Naive thymus-derived CD8-positive, alpha-beta T cell (primary cell): ENCODE results near the gene DNAH8. TPM values are rescaled to one million over a fixed set of nuclear protein-coding genes. Genes with fewer than 3 reads are reported as not detected.
"Not testable (repeated sequence)": the region's sequence is repeated elsewhere in the genome, so short reads cannot be mapped to it uniquely, and the experiment has no call there.

Experiments used
- ATAC-seq, 2 donors: fragments of 150-1000 bp; cut with Tn5 transposase in 1 of 2; sonication (Bioruptor Pico), chemical (Tn5 transposase) in 1 of 2; 1 replicate in 1 of 2; 2 replicates in 1 of 2; pipeline ENCODE4 v1.10.0; 2021; ENCODE audit warnings: mild to moderate bottlenecking in 2 of 2, moderate library complexity in 2 of 2
- POLR2A ChIA-PET: fragments of 350-600 bp; sonication (Branson Sonifier 250); formaldehyde crosslinking; loops from one replicate; lab custom pipeline; 2021; ENCODE audit warnings: antibody characterized with exemption; lab: Charles Lee
- DNase-seq, 10 donors: peaks; one replicate each; pipeline versions ENCODE4 v3.0.0 to v3.0.0-alpha.2; 2020 to 2022
- H3K27ac Mint-ChIP-seq, 10 donors: one replicate each; pipeline ENCODE4 v1.8.0; 2020 to 2022; ENCODE audit warnings: mild to moderate bottlenecking in 10 of 10, mixed read lengths in 10 of 10, moderate library complexity in 4 of 10, inconsistent platforms in 1 of 10
- H3K27me3 Mint-ChIP-seq, 5 donors: one replicate each; pipeline ENCODE4 v1.8.0; 2021 to 2022; ENCODE audit warnings: mixed read lengths in 5 of 5
- H3K36me3 Mint-ChIP-seq, 3 donors: one replicate each; pipeline ENCODE4 v1.8.0; 2020 to 2022; ENCODE audit warnings: mixed read lengths in 3 of 3, mild to moderate bottlenecking in 2 of 3, inconsistent platforms in 1 of 3
- H3K4me1 Mint-ChIP-seq, 4 donors: one replicate each; pipeline ENCODE4 v1.8.0; 2021 to 2022; ENCODE audit warnings: mixed read lengths in 4 of 4
- H3K4me3 Mint-ChIP-seq, 10 donors: one replicate each; pipeline ENCODE4 v1.8.0; 2020 to 2022; ENCODE audit warnings: mild to moderate bottlenecking in 10 of 10, mixed read lengths in 10 of 10, moderate library complexity in 6 of 10, inconsistent platforms in 1 of 10
- H3K9me3 Mint-ChIP-seq, 9 donors: one replicate each; pipeline ENCODE4 v1.8.0; 2020 to 2022; ENCODE audit warnings: mixed read lengths in 9 of 9, mild to moderate bottlenecking in 3 of 9, inconsistent platforms in 1 of 9, moderate library complexity in 1 of 9
- polyA plus RNA-seq, 3 donors: library from polyadenylated mRNA; unstranded; fragments of 300-500 nt; fragmentation: Illumina TruSeq; gene quantifications; one replicate each; pipeline ENCODE4 v1.2.3, GENCODE V29; 2021
- total RNA-seq, 8 experiments: library from RNA in 2 of 8; stranded (reverse) in 2 of 8; gene quantifications; one replicate each; pipeline ENCODE4 v1.2.3 and lab custom pipeline; 2021 to 2026

Gene DNAH8
- total and polyA plus RNA-seq, 5 experiments from 2014 or later: not detected

- POLR2A ChIA-PET: no interaction called here
- Mint-ChIP-seq H3K27me3 (peaks cover 4 to 17% (median 7%) of the 10 kb centered on the region in 5 donors), H3K36me3 (no peaks in the 10 kb centered on the region), H3K27ac (peak overlapping the region in 1 of 10 donors; percentile 46), H3K4me1 (no peaks in the 10 kb centered on the region), H3K4me3 (no peak overlapping the region), H3K9me3 (no peaks in the 10 kb centered on the region)
- DNase-seq (no peak), ATAC-seq (no peak)
Measured at GRCh38 chr6:38789256-38789655, 74.1 kb downstream of the DNAH8 start.

GRCh38 chr6:38792356-38792755, 77.2 kb downstream of the DNAH8 start:
- Mint-ChIP-seq H3K4me1 (no peaks in the 10 kb centered on the region), H3K4me3 (no peak overlapping the region), H3K27ac (no peak overlapping the region), H3K9me3 (no peaks in the 10 kb centered on the region), H3K36me3 (peaks cover 0 to 2% (median 0%) of the 10 kb centered on the region in 3 donors), H3K27me3 (peaks cover 8 to 40% (median 25%) of the 10 kb centered on the region in 5 donors)
- ATAC-seq (no peak), DNase-seq (no peak)
- POLR2A ChIA-PET: no interaction called here

- Mint-ChIP-seq H3K9me3 (no peaks in the 10 kb centered on the region), H3K4me1 (no peaks in the 10 kb centered on the region), H3K4me3 (no peak overlapping the region), H3K27ac (no peak overlapping the region), H3K27me3 (peaks cover 14 to 63% (median 44%) of the 10 kb centered on the region in 5 donors), H3K36me3 (peaks cover 0 to 2% (median 0%) of the 10 kb centered on the region in 3 donors)
- POLR2A ChIA-PET: no interaction called here
- ATAC-seq (no peak), DNase-seq (no peak)
Measured at GRCh38 chr6:38794682-38795081, 79.6 kb downstream of the DNAH8 start.

- no peak for DNase-seq
- Mint-ChIP-seq H3K27me3 (peaks cover 14 to 76% (median 50%) of the 10 kb centered on the region in 5 donors), H3K4me1 (no peaks in the 10 kb centered on the region), H3K9me3 (no peaks in the 10 kb centered on the region), H3K36me3 (peaks cover 0 to 2% (median 0%) of the 10 kb centered on the region in 3 donors), H3K27ac (no peak overlapping the region), H3K4me3 (no peak overlapping the region)
- no peak for ATAC-seq
- POLR2A ChIA-PET: no interaction called here
Measured at GRCh38 chr6:38796006-38796405, 80.9 kb downstream of the DNAH8 start.

GRCh38 chr6:38796437-38796836, 81.3 kb downstream of the DNAH8 start:
- H3K27ac Mint-ChIP-seq, DNase-seq, H3K36me3 Mint-ChIP-seq, H3K4me1 Mint-ChIP-seq, ATAC-seq, H3K4me3 Mint-ChIP-seq, H3K9me3 Mint-ChIP-seq, POLR2A ChIA-PET: not testable (repeated sequence)
- peaks cover 18 to 80% (median 54%) of the 10 kb centered on the region in 5 donors for H3K27me3 Mint-ChIP-seq

GRCh38 chr6:38796850-38797249, 81.7 kb downstream of the DNAH8 start:
- peaks cover 0 to 2% (median 0%) of the 10 kb centered on the region in 3 donors for H3K36me3 Mint-ChIP-seq
- H3K9me3 Mint-ChIP-seq: peaks cover 0 to 2% (median 0%) of the 10 kb centered on the region in 9 donors
- POLR2A ChIA-PET: no interaction called here
- DNase-seq (no peak), ATAC-seq (no peak)
- no peaks in the 10 kb centered on the region for H3K4me1 Mint-ChIP-seq
- H3K4me3 Mint-ChIP-seq: no peak overlapping the region
- peaks cover 20 to 84% (median 56%) of the 10 kb centered on the region in 5 donors for H3K27me3 Mint-ChIP-seq
- H3K27ac Mint-ChIP-seq: no peak overlapping the region

- Mint-ChIP-seq H3K4me1 (no peaks in the 10 kb centered on the region), H3K9me3 (peaks cover 0 to 2% (median 0%) of the 10 kb centered on the region in 9 donors), H3K4me3 (no peak overlapping the region), H3K27ac (no peak overlapping the region), H3K27me3 (peaks cover 18 to 79% (median 54%) of the 10 kb centered on the region in 5 donors), H3K36me3 (peaks cover 0 to 2% (median 0%) of the 10 kb centered on the region in 3 donors)
- POLR2A ChIA-PET: no interaction called here
- ATAC-seq: no peak
- no peak for DNase-seq
Measured at GRCh38 chr6:38797391-38797790, 82.3 kb downstream of the DNAH8 start.

GRCh38 chr6:38799529-38800184, 84.5 kb downstream of the DNAH8 start:
- Mint-ChIP-seq H3K4me3 (no peak overlapping the region), H3K36me3 (peaks cover 0 to 2% (median 0%) of the 10 kb centered on the region in 3 donors), H3K9me3 (peaks cover 0 to 2% (median 0%) of the 10 kb centered on the region in 9 donors), H3K4me1 (no peaks in the 10 kb centered on the region), H3K27ac (peak overlapping the region in 1 of 10 donors; percentile 1), H3K27me3 (peaks cover 13 to 80% (median 54%) of the 10 kb centered on the region in 5 donors)
- POLR2A ChIA-PET: no interaction called here
- DNase-seq: no peak
- ATAC-seq: no peak

GRCh38 chr6:38801305-38801704, 86.2 kb downstream of the DNAH8 start:
- Mint-ChIP-seq H3K9me3 (peaks cover 0 to 2% (median 0%) of the 10 kb centered on the region in 9 donors), H3K27ac (no peak overlapping the region), H3K27me3 (peaks cover 19 to 80% (median 49%) of the 10 kb centered on the region in 5 donors), H3K4me1 (no peaks in the 10 kb centered on the region), H3K4me3 (no peak overlapping the region), H3K36me3 (no peaks in the 10 kb centered on the region)
- ATAC-seq (no peak), DNase-seq (no peak)
- POLR2A ChIA-PET: no interaction called here

GRCh38 chr6:38802497-38802896, 87.4 kb downstream of the DNAH8 start:
- POLR2A ChIA-PET: no interaction called here
- DNase-seq: no peak
- Mint-ChIP-seq H3K27me3 (peaks cover 19 to 78% (median 45%) of the 10 kb centered on the region in 5 donors), H3K27ac (no peak overlapping the region), H3K36me3 (no peaks in the 10 kb centered on the region), H3K4me3 (no peak overlapping the region), H3K4me1 (no peaks in the 10 kb centered on the region), H3K9me3 (peaks cover 0 to 2% (median 0%) of the 10 kb centered on the region in 9 donors)
- ATAC-seq: no peak

GRCh38 chr6:38803129-38803528, 88.0 kb downstream of the DNAH8 start:
- no peak overlapping the region for H3K4me3 Mint-ChIP-seq
- H3K4me1 Mint-ChIP-seq: no peaks in the 10 kb centered on the region
- DNase-seq (no peak), ATAC-seq (no peak)
- H3K36me3 Mint-ChIP-seq: no peaks in the 10 kb centered on the region
- H3K27ac Mint-ChIP-seq: no peak overlapping the region
- POLR2A ChIA-PET: no interaction called here
- peaks cover 0 to 2% (median 0%) of the 10 kb centered on the region in 9 donors for H3K9me3 Mint-ChIP-seq
- H3K27me3 Mint-ChIP-seq: peaks cover 21 to 75% (median 42%) of the 10 kb centered on the region in 5 donors

- Mint-ChIP-seq H3K27ac (no peak overlapping the region), H3K4me3 (no peak overlapping the region), H3K9me3 (peaks cover 0 to 2% (median 0%) of the 10 kb centered on the region in 9 donors), H3K4me1 (no peaks in the 10 kb centered on the region), H3K27me3 (peaks cover 18 to 69% (median 40%) of the 10 kb centered on the region in 5 donors), H3K36me3 (no peaks in the 10 kb centered on the region)
- ATAC-seq: no peak
- no peak for DNase-seq
- POLR2A ChIA-PET: no interaction called here
Measured at GRCh38 chr6:38804358-38804757, 89.2 kb downstream of the DNAH8 start.

- Mint-ChIP-seq H3K27me3 (peaks cover 18 to 60% (median 33%) of the 10 kb centered on the region in 5 donors), H3K4me1 (no peaks in the 10 kb centered on the region), H3K9me3 (peaks cover 0 to 2% (median 0%) of the 10 kb centered on the region in 9 donors), H3K4me3 (no peak overlapping the region), H3K27ac (no peak overlapping the region), H3K36me3 (no peaks in the 10 kb centered on the region)
- DNase-seq (no peak), ATAC-seq (no peak)
- POLR2A ChIA-PET: no interaction called here
Measured at GRCh38 chr6:38805127-38805655, 90.1 kb downstream of the DNAH8 start.
